Ovary (tissue), 3 donors: ENCODE results near the gene L1CAM.

Source experiments
- CTCF ChIP-seq, 3 donors: fragments of 450-650 bp in 2 of 3; fragments of 200-600 bp in 1 of 3; IDR thresholded peaks; one replicate each; pipeline versions ENCODE4 v1.5.1 to v1.8.0; 2016 to 2022; ENCODE audit warnings: antibody characterized with exemption in 3 of 3, mild to moderate bottlenecking in 1 of 3
- POLR2A ChIP-seq: fragments of 450-650 bp; IDR thresholded peaks from one replicate; pipeline ENCODE4 v1.6.1; 2017; ENCODE audit warnings: antibody characterized with exemption, mild to moderate bottlenecking, moderate library complexity
- donor health status: DM: no; HTN: no; CAD: no.

GRCh38 chrX:153830640-153831428 is 55.1 kb downstream of the L1CAM start:
- TF ChIP-seq CTCF (IDR thresholded peaks at IDR 0.05) (no peak), POLR2A (no peak)
